ENCODE data around the gene CLCA4. TPM values are rescaled to one million over a fixed set of nuclear protein-coding genes. Genes with fewer than 3 reads are reported as not detected.

Gene CLCA4
- total RNA-seq, 1 experiment from 2014 or later: 0.08 TPM

DNA sequence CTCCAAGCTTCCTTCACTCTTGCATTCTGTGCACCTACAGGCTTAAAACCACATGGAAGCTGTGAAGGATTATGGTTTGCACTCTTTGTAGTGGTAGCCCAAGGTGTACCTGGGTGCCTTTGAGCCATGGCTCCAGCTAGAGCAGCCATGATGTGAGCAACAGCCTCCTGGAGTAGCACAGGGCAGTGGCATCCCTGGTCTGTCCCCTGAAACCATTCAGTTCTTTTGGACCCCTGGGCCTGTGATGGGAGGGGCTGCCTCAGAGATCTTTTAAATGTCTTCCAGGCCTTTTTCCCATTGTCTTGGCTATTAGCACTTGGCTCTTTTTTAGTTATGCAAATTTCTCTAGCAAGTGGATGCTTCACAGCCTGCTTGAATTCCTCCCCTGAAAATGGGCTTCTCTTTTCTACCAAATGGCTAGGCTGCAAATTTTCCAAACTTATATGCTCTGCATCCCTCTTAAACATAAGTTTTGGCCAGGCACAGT is 47.4 kb downstream of the CLCA4 start:
- Histone ChIP-seq H3K9me3 (ENCODE audit: control insufficient read depth, insufficient read depth, low read depth, low read length) (no peaks in the 10 kb centered on the region), H3K27ac (ENCODE audit: low read length) (no peak overlapping the region), H3K36me3 (ENCODE audit: control insufficient read depth, insufficient read depth, low read length) (no peaks in the 10 kb centered on the region), H3K27me3 (ENCODE audit: control insufficient read depth, insufficient read depth, low read length) (peaks cover 17% of the 10 kb centered on the region), H3K4me3 (ENCODE audit: low read depth in 2 of 2, low read length in 2 of 2) (no peak overlapping the region), H3K4me1 (ENCODE audit: control insufficient read depth, insufficient read depth, low read length) (no peaks in the 10 kb centered on the region)
- POLR2A ChIA-PET: no interaction called here
- no peak for TF ChIP-seq POLR2AphosphoS5 (IDR thresholded peaks at IDR 0.05; ENCODE audit: low read depth, low read length)
- no peak for TF ChIP-seq TCF7L2 (IDR thresholded peaks at IDR 0.05; ENCODE audit: low read depth, low read length)
- no peak for TF ChIP-seq SIN3A (IDR thresholded peaks at IDR 0.05; ENCODE audit: borderline replicate concordance, insufficient read depth, low read depth, low read length)
- TF ChIP-seq, protein P1, sequence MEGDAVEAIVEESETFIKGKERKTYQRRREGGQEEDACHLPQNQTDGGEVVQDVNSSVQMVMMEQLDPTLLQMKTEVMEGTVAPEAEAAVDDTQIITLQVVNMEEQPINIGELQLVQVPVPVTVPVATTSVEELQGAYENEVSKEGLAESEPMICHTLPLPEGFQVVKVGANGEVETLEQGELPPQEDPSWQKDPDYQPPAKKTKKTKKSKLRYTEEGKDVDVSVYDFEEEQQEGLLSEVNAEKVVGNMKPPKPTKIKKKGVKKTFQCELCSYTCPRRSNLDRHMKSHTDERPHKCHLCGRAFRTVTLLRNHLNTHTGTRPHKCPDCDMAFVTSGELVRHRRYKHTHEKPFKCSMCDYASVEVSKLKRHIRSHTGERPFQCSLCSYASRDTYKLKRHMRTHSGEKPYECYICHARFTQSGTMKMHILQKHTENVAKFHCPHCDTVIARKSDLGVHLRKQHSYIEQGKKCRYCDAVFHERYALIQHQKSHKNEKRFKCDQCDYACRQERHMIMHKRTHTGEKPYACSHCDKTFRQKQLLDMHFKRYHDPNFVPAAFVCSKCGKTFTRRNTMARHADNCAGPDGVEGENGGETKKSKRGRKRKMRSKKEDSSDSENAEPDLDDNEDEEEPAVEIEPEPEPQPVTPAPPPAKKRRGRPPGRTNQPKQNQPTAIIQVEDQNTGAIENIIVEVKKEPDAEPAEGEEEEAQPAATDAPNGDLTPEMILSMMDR (IDR thresholded peaks at IDR 0.05): no peak
- intact Hi-C loops (cut with micrococcal nuclease; ENCODE audit: unreplicated experiment) (no loop called here), in situ Hi-C loops (cut with HindIII; ENCODE audit: low pct_unique_long_range_greater_than_20kb, low sequenced_read_pairs) (no loop called here)
- DNase-seq (ENCODE audit: low read depth, low spot score): no peak
- ATAC-seq: no peak
- CTCF ChIA-PET: no interaction called here
- no TSS peak for BruUV-seq (replicated peaks)

DNA sequence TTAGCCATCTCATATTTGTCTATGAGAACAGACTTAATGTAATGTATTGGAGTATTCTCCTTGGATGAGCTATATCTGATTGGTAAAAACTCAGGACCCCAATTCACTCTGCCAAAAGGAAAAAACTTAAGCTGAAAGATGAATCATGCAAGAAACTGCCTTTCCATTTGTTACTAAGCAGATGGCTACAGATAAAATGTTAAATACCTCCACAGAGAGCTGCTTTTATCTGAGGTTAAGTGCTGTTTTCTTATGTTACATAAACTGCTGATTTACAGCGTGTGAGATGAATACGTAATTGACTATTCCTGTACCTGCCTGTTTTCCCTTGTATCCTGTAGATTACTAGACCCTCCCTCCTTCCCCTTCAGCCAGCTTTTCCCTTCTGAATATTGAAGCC is 49.3 kb downstream of the CLCA4 start:
- BruUV-seq (replicated peaks): no TSS peak
- Histone ChIP-seq H3K27ac (ENCODE audit: low read length) (no peak overlapping the region), H3K9me3 (ENCODE audit: control insufficient read depth, insufficient read depth, low read depth, low read length) (no peaks in the 10 kb centered on the region), H3K27me3 (ENCODE audit: control insufficient read depth, insufficient read depth, low read length) (peaks cover 6% of the 10 kb centered on the region; the same call in 1 of the 2 replicates), H3K36me3 (ENCODE audit: control insufficient read depth, insufficient read depth, low read length) (no peaks in the 10 kb centered on the region), H3K4me1 (ENCODE audit: control insufficient read depth, insufficient read depth, low read length) (no peaks in the 10 kb centered on the region), H3K4me3 (ENCODE audit: low read depth in 2 of 2, low read length in 2 of 2) (no peak overlapping the region)
- no peak for ATAC-seq
- intact Hi-C loops (cut with micrococcal nuclease; ENCODE audit: unreplicated experiment) (no loop called here), in situ Hi-C loops (cut with HindIII; ENCODE audit: low pct_unique_long_range_greater_than_20kb, low sequenced_read_pairs) (no loop called here)
- ChIA-PET POLR2A (no interaction called here), CTCF (no interaction called here)
- no peak for DNase-seq (ENCODE audit: low read depth, low spot score)
- TF ChIP-seq, protein P1 (IDR thresholded peaks at IDR 0.05): no peak
- no peak for TF ChIP-seq POLR2AphosphoS5 (IDR thresholded peaks at IDR 0.05; ENCODE audit: low read depth, low read length)
- TF ChIP-seq SIN3A (IDR thresholded peaks at IDR 0.05; ENCODE audit: borderline replicate concordance, insufficient read depth, low read depth, low read length): no peak
- TF ChIP-seq TCF7L2 (IDR thresholded peaks at IDR 0.05; ENCODE audit: low read depth, low read length): no peak
- TF ChIP-seq, protein P2, sequence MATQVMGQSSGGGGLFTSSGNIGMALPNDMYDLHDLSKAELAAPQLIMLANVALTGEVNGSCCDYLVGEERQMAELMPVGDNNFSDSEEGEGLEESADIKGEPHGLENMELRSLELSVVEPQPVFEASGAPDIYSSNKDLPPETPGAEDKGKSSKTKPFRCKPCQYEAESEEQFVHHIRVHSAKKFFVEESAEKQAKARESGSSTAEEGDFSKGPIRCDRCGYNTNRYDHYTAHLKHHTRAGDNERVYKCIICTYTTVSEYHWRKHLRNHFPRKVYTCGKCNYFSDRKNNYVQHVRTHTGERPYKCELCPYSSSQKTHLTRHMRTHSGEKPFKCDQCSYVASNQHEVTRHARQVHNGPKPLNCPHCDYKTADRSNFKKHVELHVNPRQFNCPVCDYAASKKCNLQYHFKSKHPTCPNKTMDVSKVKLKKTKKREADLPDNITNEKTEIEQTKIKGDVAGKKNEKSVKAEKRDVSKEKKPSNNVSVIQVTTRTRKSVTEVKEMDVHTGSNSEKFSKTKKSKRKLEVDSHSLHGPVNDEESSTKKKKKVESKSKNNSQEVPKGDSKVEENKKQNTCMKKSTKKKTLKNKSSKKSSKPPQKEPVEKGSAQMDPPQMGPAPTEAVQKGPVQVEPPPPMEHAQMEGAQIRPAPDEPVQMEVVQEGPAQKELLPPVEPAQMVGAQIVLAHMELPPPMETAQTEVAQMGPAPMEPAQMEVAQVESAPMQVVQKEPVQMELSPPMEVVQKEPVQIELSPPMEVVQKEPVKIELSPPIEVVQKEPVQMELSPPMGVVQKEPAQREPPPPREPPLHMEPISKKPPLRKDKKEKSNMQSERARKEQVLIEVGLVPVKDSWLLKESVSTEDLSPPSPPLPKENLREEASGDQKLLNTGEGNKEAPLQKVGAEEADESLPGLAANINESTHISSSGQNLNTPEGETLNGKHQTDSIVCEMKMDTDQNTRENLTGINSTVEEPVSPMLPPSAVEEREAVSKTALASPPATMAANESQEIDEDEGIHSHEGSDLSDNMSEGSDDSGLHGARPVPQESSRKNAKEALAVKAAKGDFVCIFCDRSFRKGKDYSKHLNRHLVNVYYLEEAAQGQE (IDR thresholded peaks at IDR 0.05; ENCODE audit: insufficient read depth in 1 of 2, low read depth in 2 of 2, low read length in 1 of 2): no peak
